Smooth muscle cell (in vitro differentiated cells): ENCODE results near the gene FGF12. TPM values are rescaled to one million over a fixed set of nuclear protein-coding genes. Genes with fewer than 3 reads are reported as not detected.

ENCODE experiments used
- DNase-seq: peaks from one replicate; lab custom pipeline; 2025; ENCODE audit not compliant: unreplicated experiment; lab: John Stamatoyannopoulos, UW
- H2AFZ ChIP-seq: fragments of 200-600 bp; sonication (generic); 2 replicates; pipeline ENCODE4 v1.6.0; 2016; ENCODE audit warnings: antibody characterized with exemption, low read depth, mild to moderate bottlenecking
- H3F3A ChIP-seq: fragments of 200-600 bp; sonication (generic); 2 replicates; pipeline ENCODE4 v1.6.0; 2017; ENCODE audit warnings: antibody characterized with exemption, low read depth
- H3K27ac ChIP-seq: fragments of 200-600 bp; sonication (generic); 2 replicates; pipeline ENCODE4 v1.5.1; 2016; ENCODE audit warnings: low read depth, mild to moderate bottlenecking
- H3K27me3 ChIP-seq: fragments of 200-600 bp; sonication (generic); 2 replicates; pipeline ENCODE4 v1.6.1; 2016; ENCODE audit warnings: low read depth, mild to moderate bottlenecking
- H3K36me3 ChIP-seq: fragments of 200-600 bp; sonication (generic); 2 replicates; pipeline ENCODE4 v1.5.1; 2016; ENCODE audit warnings: low read depth
- H3K4me1 ChIP-seq: fragments of 200-600 bp; sonication (generic); 2 replicates; pipeline ENCODE4 v1.5.1; 2016; ENCODE audit warnings: low read depth
- H3K4me2 ChIP-seq: fragments of 200-600 bp; sonication (generic); 2 replicates; pipeline ENCODE4 v1.6.0; 2016; ENCODE audit warnings: mild to moderate bottlenecking
- H3K4me3 ChIP-seq: fragments of 200-600 bp; sonication (generic); 2 replicates; pipeline ENCODE4 v1.5.1; 2016; ENCODE audit warnings: mild to moderate bottlenecking
- H3K79me2 ChIP-seq: fragments of 200-600 bp; sonication (generic); 2 replicates; pipeline ENCODE4 v1.6.0; 2016; ENCODE audit warnings: low read depth, mild to moderate bottlenecking
- H3K9ac ChIP-seq: fragments of 200-600 bp; sonication (generic); 2 replicates; pipeline ENCODE4 v1.6.0; 2016; ENCODE audit warnings: low read depth
- H3K9me3 ChIP-seq: fragments of 200-600 bp; sonication (generic); replicated peaks from 2 replicates; pipeline ENCODE4 v1.5.1; 2016; ENCODE audit warnings: low read depth
- H4K20me1 ChIP-seq: fragments of 200-600 bp; sonication (generic); 2 replicates; pipeline ENCODE4 v1.6.0; 2016; ENCODE audit warnings: low read depth
- WGBS: methylation state at CpG from one replicate; pipeline ENCODE4 v1.1.7; 2016; ENCODE audit warnings: low lambda C conversion rate; 5-methylcytosine and 5-hydroxymethylcytosine counted together
- polyA plus RNA-seq: library from polyadenylated mRNA; unstranded; fragments of >200 nt; fragmentation: Nextera tagmentation; extraction: Ambion mirVana; gene quantifications from 2 replicates; pipeline ENCODE4 v1.2.1, GENCODE V29; 2016
- total RNA-seq: library from RNA; depleted of rRNA; stranded (reverse); fragments of >200 nt; gene quantifications from 2 replicates; pipeline ENCODE4 v1.2.3, GENCODE V29; 2014
- TF ChIP-seq, protein P1 (sequence below): fragments of 200-600 bp; sonication (generic); IDR thresholded peaks from 2 replicates; pipeline ENCODE4 v1.5.1; 2017; ENCODE audit warnings: borderline replicate concordance, mild to moderate bottlenecking, antibody characterized with exemption; ENCODE audit not compliant: insufficient read depth, poor library complexity, severe bottlenecking

FGF12 gene
- total and polyA plus RNA-seq, 2 experiments from 2014 or later: 0.47 to 1.0 TPM

DNA sequence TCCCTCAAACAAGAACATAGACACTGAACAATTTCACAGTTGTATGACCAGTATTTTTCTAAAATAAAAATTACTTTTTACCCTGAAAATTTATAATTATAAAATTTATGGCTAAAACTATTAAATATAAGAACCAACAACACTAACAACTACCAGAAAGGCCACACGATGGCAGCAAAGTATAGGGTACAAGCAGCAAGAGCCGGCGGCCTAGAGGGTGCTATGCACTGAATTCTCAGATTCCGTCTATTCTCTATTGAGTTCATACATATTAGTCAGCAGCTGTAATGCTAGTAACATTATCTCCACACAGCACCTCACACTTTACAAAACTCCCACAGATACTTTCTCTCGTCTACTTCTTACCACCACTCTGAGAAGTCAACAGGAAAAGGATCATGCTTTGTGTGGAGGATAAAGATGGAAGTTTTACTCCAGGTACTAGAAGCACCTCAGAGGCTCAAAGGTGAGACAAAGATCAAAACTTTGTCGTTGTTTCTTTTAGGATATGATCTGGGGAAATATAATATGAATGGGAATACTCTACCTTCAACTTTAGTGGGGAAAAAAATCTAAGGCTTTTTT, 160.5 kb downstream of the FGF12 start:
- Histone ChIP-seq H3K9ac (no peak overlapping the region), H3K27me3 (no peaks in the 10 kb centered on the region), H3K4me1 (no peaks in the 10 kb centered on the region), H3K4me3 (no peak overlapping the region), H3K9me3 (no peaks in the 10 kb centered on the region), H3K79me2 (no peaks in the 10 kb centered on the region), H3F3A (no peaks in the 10 kb centered on the region), H4K20me1 (no peaks in the 10 kb centered on the region), H2AFZ (no peak overlapping the region), H3K27ac (no peak overlapping the region), H3K36me3 (no peaks in the 10 kb centered on the region), H3K4me2 (no peak overlapping the region)
- DNase-seq: peak; percentile 10
- TF ChIP-seq, protein P1, sequence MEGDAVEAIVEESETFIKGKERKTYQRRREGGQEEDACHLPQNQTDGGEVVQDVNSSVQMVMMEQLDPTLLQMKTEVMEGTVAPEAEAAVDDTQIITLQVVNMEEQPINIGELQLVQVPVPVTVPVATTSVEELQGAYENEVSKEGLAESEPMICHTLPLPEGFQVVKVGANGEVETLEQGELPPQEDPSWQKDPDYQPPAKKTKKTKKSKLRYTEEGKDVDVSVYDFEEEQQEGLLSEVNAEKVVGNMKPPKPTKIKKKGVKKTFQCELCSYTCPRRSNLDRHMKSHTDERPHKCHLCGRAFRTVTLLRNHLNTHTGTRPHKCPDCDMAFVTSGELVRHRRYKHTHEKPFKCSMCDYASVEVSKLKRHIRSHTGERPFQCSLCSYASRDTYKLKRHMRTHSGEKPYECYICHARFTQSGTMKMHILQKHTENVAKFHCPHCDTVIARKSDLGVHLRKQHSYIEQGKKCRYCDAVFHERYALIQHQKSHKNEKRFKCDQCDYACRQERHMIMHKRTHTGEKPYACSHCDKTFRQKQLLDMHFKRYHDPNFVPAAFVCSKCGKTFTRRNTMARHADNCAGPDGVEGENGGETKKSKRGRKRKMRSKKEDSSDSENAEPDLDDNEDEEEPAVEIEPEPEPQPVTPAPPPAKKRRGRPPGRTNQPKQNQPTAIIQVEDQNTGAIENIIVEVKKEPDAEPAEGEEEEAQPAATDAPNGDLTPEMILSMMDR: peak; percentile 78
- 16% methylated on average over 6 of the region's 6 CpGs for WGBS

DNA sequence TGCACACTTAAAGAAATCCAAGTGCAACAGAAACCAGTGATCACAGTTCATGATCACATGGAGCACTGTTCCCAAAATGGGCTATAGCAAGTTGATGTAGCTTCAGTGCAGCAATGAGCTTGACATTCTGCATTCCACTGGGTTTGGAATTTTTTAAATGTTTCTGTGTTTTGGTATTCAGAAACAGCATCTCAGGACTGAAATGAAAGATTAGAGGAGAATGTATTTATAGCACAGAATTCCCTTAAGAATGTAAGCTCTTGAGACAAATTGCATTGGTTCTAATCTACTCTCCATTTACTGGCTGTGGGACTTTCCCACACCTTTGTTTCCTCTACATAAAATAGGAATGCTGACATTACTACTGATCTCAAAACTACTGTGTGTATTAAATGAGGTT, 162.7 kb downstream of the FGF12 start:
- Histone ChIP-seq H3K9ac (no peak overlapping the region), H2AFZ (no peak overlapping the region), H3K4me2 (no peak overlapping the region), H3K27ac (no peak overlapping the region), H3K4me1 (no peaks in the 10 kb centered on the region), H3K4me3 (no peak overlapping the region), H3F3A (no peaks in the 10 kb centered on the region), H4K20me1 (no peaks in the 10 kb centered on the region), H3K79me2 (no peaks in the 10 kb centered on the region), H3K27me3 (no peaks in the 10 kb centered on the region), H3K9me3 (no peaks in the 10 kb centered on the region), H3K36me3 (no peaks in the 10 kb centered on the region)
- TF ChIP-seq, protein P1: no peak
- no peak for DNase-seq

- Histone ChIP-seq H3F3A (no peaks in the 10 kb centered on the region), H2AFZ (no peak overlapping the region), H3K4me1 (no peaks in the 10 kb centered on the region), H3K27me3 (no peaks in the 10 kb centered on the region), H3K36me3 (no peaks in the 10 kb centered on the region), H3K9me3 (no peaks in the 10 kb centered on the region), H3K4me3 (no peak overlapping the region), H4K20me1 (no peaks in the 10 kb centered on the region), H3K4me2 (no peak overlapping the region), H3K27ac (no peak overlapping the region), H3K9ac (no peak overlapping the region), H3K79me2 (no peaks in the 10 kb centered on the region)
- DNase-seq: no peak
- TF ChIP-seq, protein P1: no peak
Observed at GRCh38 chr3:192563417-192563816, 163.9 kb downstream of the FGF12 start.

DNA sequence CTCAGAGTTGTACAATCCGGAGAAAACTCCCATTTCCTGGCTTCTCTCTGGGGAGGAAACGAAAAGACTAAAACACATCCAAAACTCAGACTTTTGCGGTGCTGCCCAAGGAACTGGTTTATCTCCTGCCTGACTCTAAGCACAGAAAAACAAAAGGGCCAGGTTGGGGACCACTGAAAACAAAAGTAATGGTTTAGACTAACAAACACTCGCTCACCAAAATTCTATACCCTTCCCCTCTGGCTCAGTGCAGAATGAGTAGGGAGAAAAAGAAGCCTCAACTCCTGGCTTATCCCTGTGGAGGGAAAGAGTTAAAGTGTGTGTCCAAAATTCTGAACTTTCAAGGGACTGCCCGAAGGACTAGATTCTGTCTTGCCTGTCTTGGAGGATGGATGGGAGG, 173.6 kb downstream of the FGF12 start:
- TF ChIP-seq, protein P1: no peak
- 93% methylated on average over 5 of the region's 5 CpGs for WGBS
- no peaks in the 10 kb centered on the region for H3K36me3 ChIP-seq

More for the DNA sequence above, 173.6 kb downstream of the FGF12 start:
- no peak overlapping the region for H3K27ac ChIP-seq
- H3K4me3 ChIP-seq: no peak overlapping the region
- no peak for DNase-seq
- H4K20me1 ChIP-seq: no peaks in the 10 kb centered on the region
- H3K9ac ChIP-seq: no peak overlapping the region
- no peaks in the 10 kb centered on the region for H3K79me2 ChIP-seq
- H3K27me3 ChIP-seq: no peaks in the 10 kb centered on the region
- no peaks in the 10 kb centered on the region for H3K9me3 ChIP-seq
- H3K4me1 ChIP-seq: no peaks in the 10 kb centered on the region
- no peaks in the 10 kb centered on the region for H3F3A ChIP-seq
- no peak overlapping the region for H2AFZ ChIP-seq
- H3K4me2 ChIP-seq: no peak overlapping the region
